OCI-LY7 (cell line): ENCODE data around the gene UVSSA. TPM values are rescaled to one million over a fixed set of nuclear protein-coding genes. Genes with fewer than 3 reads are reported as not detected.

Experiments
- BruUV-seq: library from RNA; stranded (reverse); fragments of 400-500 nt; replicated peaks from 2 replicates; lab custom pipeline; 2021; lab: Mats Ljungman, UMichigan
- CTCF ChIA-PET: fragments of 300-600 bp; sonication (Branson Sonifier 250); formaldehyde crosslinking; loops from one replicate; lab custom pipeline; 2022; ENCODE audit warnings: antibody characterized with exemption; ENCODE audit not compliant: unreplicated experiment; lab: Charles Lee
- POLR2A ChIA-PET: fragments of 300-600 bp; sonication (Branson Sonifier 250); formaldehyde crosslinking; loops from one replicate; lab custom pipeline; 2022; ENCODE audit warnings: antibody characterized with exemption; lab: Charles Lee
- DNase-seq: peaks from one replicate; pipeline ENCODE4 v3.0.0-alpha.2; 2015; ENCODE audit warnings: low spot score
- H2AFZ ChIP-seq: fragments of 200-600 bp; sonication (generic), shearing (Covaris generic); 2 replicates; pipeline ENCODE4 v1.6.1; 2014; ENCODE audit warnings: mild to moderate bottlenecking, antibody characterized with exemption, low read length, moderate library complexity
- H3K27ac ChIP-seq: fragments of 200-600 bp; sonication (generic); 2 replicates; pipeline ENCODE4 v1.5.1; 2014; ENCODE audit warnings: mixed run types, low read depth, mild to moderate bottlenecking, moderate library complexity, low read length, inconsistent platforms; ENCODE audit not compliant: poor library complexity, severe bottlenecking
- H3K36me3 ChIP-seq: fragments of 200-600 bp; sonication (generic); 2 replicates; pipeline ENCODE4 v1.6.1; 2014; ENCODE audit warnings: mild to moderate bottlenecking, antibody characterized with exemption, low read length, moderate library complexity, mixed read lengths; ENCODE audit not compliant: insufficient read depth
- H3K4me1 ChIP-seq: fragments of 200-600 bp; sonication (generic); 2 replicates; pipeline ENCODE4 v1.5.1; 2014; ENCODE audit warnings: mild to moderate bottlenecking, low read length; ENCODE audit not compliant: insufficient read depth, poor library complexity, severe bottlenecking
- H3K4me2 ChIP-seq: fragments of 200-600 bp; sonication (generic); 2 replicates; pipeline ENCODE4 v1.6.1; 2014; ENCODE audit warnings: mild to moderate bottlenecking, low read length
- H3K4me3 ChIP-seq: fragments of 200-600 bp; sonication (generic); 2 replicates; pipeline ENCODE4 v1.5.1; 2014; ENCODE audit warnings: mild to moderate bottlenecking, low read depth, low read length; ENCODE audit not compliant: poor library complexity, severe bottlenecking
- H3K79me2 ChIP-seq: fragments of 200-600 bp; sonication (generic); 2 replicates; pipeline ENCODE4 v1.6.1; 2016; ENCODE audit warnings: low read depth, mild to moderate bottlenecking, low read length, moderate library complexity, mixed read lengths; ENCODE audit not compliant: insufficient read depth
- H3K9me2 ChIP-seq: fragments of 200-600 bp; sonication (generic); 2 replicates; pipeline ENCODE4 v1.6.1; 2016; ENCODE audit warnings: mild to moderate bottlenecking, low read length, mixed read lengths; ENCODE audit not compliant: insufficient read depth
- H3K9me3 ChIP-seq: fragments of 200-600 bp; sonication (generic); 2 replicates; pipeline ENCODE4 v1.6.1; 2014; ENCODE audit warnings: mild to moderate bottlenecking, mixed run types, low read length, mixed read lengths
- H4K20me1 ChIP-seq: fragments of 200-600 bp; sonication (generic); 2 replicates; pipeline ENCODE4 v1.6.1; 2014; ENCODE audit warnings: mild to moderate bottlenecking, antibody characterized with exemption, low read length, moderate library complexity, mixed read lengths; ENCODE audit not compliant: insufficient read depth
- EZH2phosphoT487 ChIP-seq: fragments of 200-600 bp; sonication (generic); IDR thresholded peaks from 2 replicates; pipeline ENCODE4 v1.6.1; 2018; ENCODE audit warnings: low read depth, borderline replicate concordance, mild to moderate bottlenecking, mixed run types, antibody characterized with exemption, low read length, moderate library complexity, mixed read lengths
- intact Hi-C: fragments of 100-400 bp; cut with micrococcal nuclease; formaldehyde crosslinking; loops from one replicate; pipeline ENCODE4 v1.10.0; 2022; ENCODE audit not compliant: unreplicated experiment
- total RNA-seq, 2 experiments: library from RNA; depleted of rRNA in 1 of 2; stranded (reverse); fragments of >200 nt in 1 of 2; shearing (Covaris generic) in 1 of 2; gene quantifications; 2 replicates each; pipeline ENCODE4 v1.2.3, GENCODE V29; 2014 to 2022
- TF ChIP-seq, protein P1 (sequence below): fragments of 200-600 bp; sonication (generic); conservative IDR thresholded peaks from 2 replicates; pipeline ENCODE4 v1.5.1; 2014; ENCODE audit warnings: mild to moderate bottlenecking, antibody characterized with exemption, low read length, moderate library complexity, mixed read lengths

The UVSSA gene
- total RNA-seq, 2 experiments from 2014 or later, result 13.2 to 43.2 TPM

- intact Hi-C loops, result no loop called here
- TF ChIP-seq, protein P1, sequence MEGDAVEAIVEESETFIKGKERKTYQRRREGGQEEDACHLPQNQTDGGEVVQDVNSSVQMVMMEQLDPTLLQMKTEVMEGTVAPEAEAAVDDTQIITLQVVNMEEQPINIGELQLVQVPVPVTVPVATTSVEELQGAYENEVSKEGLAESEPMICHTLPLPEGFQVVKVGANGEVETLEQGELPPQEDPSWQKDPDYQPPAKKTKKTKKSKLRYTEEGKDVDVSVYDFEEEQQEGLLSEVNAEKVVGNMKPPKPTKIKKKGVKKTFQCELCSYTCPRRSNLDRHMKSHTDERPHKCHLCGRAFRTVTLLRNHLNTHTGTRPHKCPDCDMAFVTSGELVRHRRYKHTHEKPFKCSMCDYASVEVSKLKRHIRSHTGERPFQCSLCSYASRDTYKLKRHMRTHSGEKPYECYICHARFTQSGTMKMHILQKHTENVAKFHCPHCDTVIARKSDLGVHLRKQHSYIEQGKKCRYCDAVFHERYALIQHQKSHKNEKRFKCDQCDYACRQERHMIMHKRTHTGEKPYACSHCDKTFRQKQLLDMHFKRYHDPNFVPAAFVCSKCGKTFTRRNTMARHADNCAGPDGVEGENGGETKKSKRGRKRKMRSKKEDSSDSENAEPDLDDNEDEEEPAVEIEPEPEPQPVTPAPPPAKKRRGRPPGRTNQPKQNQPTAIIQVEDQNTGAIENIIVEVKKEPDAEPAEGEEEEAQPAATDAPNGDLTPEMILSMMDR, result no peak
- TF ChIP-seq EZH2phosphoT487, result no peak
- no peaks in the 10 kb centered on the region for H3K4me1 ChIP-seq
- H3K9me2 ChIP-seq, result no peaks in the 10 kb centered on the region
- no peaks in the 10 kb centered on the region for H4K20me1 ChIP-seq
- no peaks in the 10 kb centered on the region for H3K9me3 ChIP-seq
- H3K79me2 ChIP-seq, result no peaks in the 10 kb centered on the region
- no peak overlapping the region for H2AFZ ChIP-seq
- no peak for DNase-seq
- H3K36me3 ChIP-seq, result no peaks in the 10 kb centered on the region
- CTCF ChIA-PET, result no interaction called here
- H3K27ac ChIP-seq, result no peak overlapping the region
- no TSS peak for BruUV-seq
- POLR2A ChIA-PET, result no interaction called here
- no peak overlapping the region for H3K4me2 ChIP-seq
- H3K4me3 ChIP-seq, result no peak overlapping the region
Observed at GRCh38 chr4:1403591-1404572, 56.9 kb downstream of the UVSSA start.

- H3K4me1 ChIP-seq, result no peaks in the 10 kb centered on the region
- no peak overlapping the region for H3K4me3 ChIP-seq
- no TSS peak for BruUV-seq
- no peak overlapping the region for H2AFZ ChIP-seq
- no peak overlapping the region for H3K4me2 ChIP-seq
- no peaks in the 10 kb centered on the region for H3K36me3 ChIP-seq
- H3K79me2 ChIP-seq, result no peaks in the 10 kb centered on the region
- H3K27ac ChIP-seq, result no peak overlapping the region
- POLR2A ChIA-PET, result no interaction called here
- TF ChIP-seq EZH2phosphoT487, result no peak
- TF ChIP-seq, protein P1, result no peak
- no peak for DNase-seq
- intact Hi-C loops, result no loop called here
- H4K20me1 ChIP-seq, result no peaks in the 10 kb centered on the region
- no peaks in the 10 kb centered on the region for H3K9me2 ChIP-seq
- CTCF ChIA-PET, result no interaction called here
- no peaks in the 10 kb centered on the region for H3K9me3 ChIP-seq
Observed at GRCh38 chr4:1404573-1405253, 57.7 kb downstream of the UVSSA start.
